Peyer's patch (tissue), 4 donors: ENCODE data around the gene HS2ST1.

ENCODE experiments used
- POLR2A ChIP-seq, 2 donors: fragments of 450-650 bp; IDR thresholded peaks; one replicate each; pipeline ENCODE4 v1.5.1; 2017; ENCODE audit warnings: antibody characterized with exemption in 2 of 2, mild to moderate bottlenecking in 2 of 2, moderate library complexity in 2 of 2
- TF ChIP-seq, protein P1 (sequence below), 6 experiments: fragments of 450-650 bp in 4 of 6; fragments of 200-600 bp in 2 of 6; sonication (generic) in 1 of 6; IDR thresholded peaks; one replicate each; pipeline ENCODE4 v1.5.1; 2017 to 2019; ENCODE audit warnings: antibody characterized with exemption in 6 of 6, mild to moderate bottlenecking in 3 of 6, moderate library complexity in 1 of 6

- TF ChIP-seq, protein P1, sequence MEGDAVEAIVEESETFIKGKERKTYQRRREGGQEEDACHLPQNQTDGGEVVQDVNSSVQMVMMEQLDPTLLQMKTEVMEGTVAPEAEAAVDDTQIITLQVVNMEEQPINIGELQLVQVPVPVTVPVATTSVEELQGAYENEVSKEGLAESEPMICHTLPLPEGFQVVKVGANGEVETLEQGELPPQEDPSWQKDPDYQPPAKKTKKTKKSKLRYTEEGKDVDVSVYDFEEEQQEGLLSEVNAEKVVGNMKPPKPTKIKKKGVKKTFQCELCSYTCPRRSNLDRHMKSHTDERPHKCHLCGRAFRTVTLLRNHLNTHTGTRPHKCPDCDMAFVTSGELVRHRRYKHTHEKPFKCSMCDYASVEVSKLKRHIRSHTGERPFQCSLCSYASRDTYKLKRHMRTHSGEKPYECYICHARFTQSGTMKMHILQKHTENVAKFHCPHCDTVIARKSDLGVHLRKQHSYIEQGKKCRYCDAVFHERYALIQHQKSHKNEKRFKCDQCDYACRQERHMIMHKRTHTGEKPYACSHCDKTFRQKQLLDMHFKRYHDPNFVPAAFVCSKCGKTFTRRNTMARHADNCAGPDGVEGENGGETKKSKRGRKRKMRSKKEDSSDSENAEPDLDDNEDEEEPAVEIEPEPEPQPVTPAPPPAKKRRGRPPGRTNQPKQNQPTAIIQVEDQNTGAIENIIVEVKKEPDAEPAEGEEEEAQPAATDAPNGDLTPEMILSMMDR (IDR thresholded peaks at IDR 0.05), result peak in 3 of 6 experiments; percentile 22 to 37 (median 31)
- TF ChIP-seq POLR2A (IDR thresholded peaks at IDR 0.05), result no peak
Measured at GRCh38 chr1:87151500-87152421, 237.3 kb downstream of the HS2ST1 start.
